PFSK-1 (cell line): ENCODE measurements around the gene DGUOK.

Experiments
- POLR2AphosphoS5 ChIP-seq: IDR thresholded peaks from 2 replicates; pipeline ENCODE4 v1.6.1; 2012; ENCODE audit warnings: low read depth, mild to moderate bottlenecking, control low read depth, low read length, moderate library complexity
- REST ChIP-seq, 2 experiments: IDR thresholded peaks; 2 replicates each; pipeline versions ENCODE4 v1.6.1 to v1.8.0; 2011 to 2012; ENCODE audit warnings: low read depth in 2 of 2, low read length in 2 of 2, control low read depth in 1 of 2, inconsistent platforms in 1 of 2, mild to moderate bottlenecking in 1 of 2, moderate library complexity in 1 of 2; ENCODE audit not compliant: insufficient read depth in 1 of 2
- SIN3A ChIP-seq: IDR thresholded peaks from 2 replicates; pipeline ENCODE4 v1.6.1; 2012; ENCODE audit warnings: mild to moderate bottlenecking, low read length, moderate library complexity, borderline replicate concordance; ENCODE audit not compliant: insufficient read depth

- TF ChIP-seq POLR2AphosphoS5 = no peak
- TF ChIP-seq SIN3A = no peak
- no peak for TF ChIP-seq REST (IDR thresholded peaks at IDR 0.05; ENCODE audit: insufficient read depth in 1 of 2, low read depth in 2 of 2, low read length in 2 of 2)
These were observed 7.0 kb upstream of the DGUOK start for GRCh38 chr2:73919596-73920228.
